ENCODE results near the gene SSTR1.

GRCh38 chr14:38224338-38224737 lies 16.6 kb downstream of the SSTR1 start:
- TF ChIP-seq POLR2A (IDR thresholded peaks at IDR 0.05; ENCODE audit: low read length) (no peak), CBX2 (IDR thresholded peaks at IDR 0.05; ENCODE audit: borderline replicate concordance, low read depth) (no peak), SMC3 (IDR thresholded peaks at IDR 0.05) (no peak), CTCF (IDR thresholded peaks at IDR 0.05) (no peak), JUNB (IDR thresholded peaks at IDR 0.05) (no peak), ESRRA (IDR thresholded peaks at IDR 0.05; ENCODE audit: borderline replicate concordance, low read length) (no peak), MAZ (IDR thresholded peaks at IDR 0.05; ENCODE audit: borderline replicate concordance, low read depth, low read length) (no peak), PHF8 (IDR thresholded peaks at IDR 0.05; ENCODE audit: borderline replicate concordance, low read depth) (no peak), NFE2L2 (conservative IDR thresholded peaks at IDR 0.05; ENCODE audit: low read length) (no peak), CEBPB (IDR thresholded peaks at IDR 0.05) (no peak)

All from A549 (cell line).